Measurements from ENCODE around the gene SYTL3.

Gene SYTL3

GRCh38 chr6:158718461-158719046, 68.7 kb downstream of the SYTL3 start:
- no peak overlapping the region for H3K4me3 ChIP-seq (ENCODE audit: low read length)
- no peak for TF ChIP-seq ZNF274 (IDR thresholded peaks at IDR 0.05; ENCODE audit: low read depth, low read length)

DNA sequence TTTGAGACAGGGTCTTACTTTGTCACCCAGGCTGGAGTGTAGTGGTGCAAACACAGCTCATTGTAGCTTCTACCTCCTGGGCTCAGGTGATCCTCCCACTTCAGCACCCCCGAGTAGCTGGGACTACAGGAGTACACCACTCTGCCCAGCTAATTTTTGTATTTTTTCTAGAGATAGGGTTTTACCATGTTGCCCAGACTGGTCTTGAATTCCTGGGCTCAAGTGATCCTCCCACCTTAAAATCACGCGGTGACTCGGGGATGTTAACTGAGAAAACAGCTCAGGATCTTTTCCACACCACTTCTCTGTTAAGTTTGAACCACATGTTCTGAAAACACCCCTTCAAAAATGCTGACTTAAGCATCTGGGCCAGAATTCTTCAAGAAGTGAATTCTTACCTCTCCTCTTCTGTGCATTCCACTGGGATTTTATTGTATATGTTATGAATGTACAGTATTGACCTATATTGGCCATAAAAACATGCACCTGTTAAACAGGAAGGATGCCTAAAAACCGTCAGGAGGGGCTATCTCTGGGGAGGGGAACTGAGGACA, 72.4 kb downstream of the SYTL3 start:
- no peak overlapping the region for H3K4me3 ChIP-seq (ENCODE audit: low read length)
- TF ChIP-seq ZNF274 (IDR thresholded peaks at IDR 0.05; ENCODE audit: low read depth, low read length) = no peak

- no peak overlapping the region for H3K4me3 ChIP-seq (ENCODE audit: low read length)
- no peak for TF ChIP-seq ZNF274 (IDR thresholded peaks at IDR 0.05; ENCODE audit: low read depth, low read length)
These were observed 75.8 kb downstream of the SYTL3 start for GRCh38 chr6:158725704-158726103.

DNA sequence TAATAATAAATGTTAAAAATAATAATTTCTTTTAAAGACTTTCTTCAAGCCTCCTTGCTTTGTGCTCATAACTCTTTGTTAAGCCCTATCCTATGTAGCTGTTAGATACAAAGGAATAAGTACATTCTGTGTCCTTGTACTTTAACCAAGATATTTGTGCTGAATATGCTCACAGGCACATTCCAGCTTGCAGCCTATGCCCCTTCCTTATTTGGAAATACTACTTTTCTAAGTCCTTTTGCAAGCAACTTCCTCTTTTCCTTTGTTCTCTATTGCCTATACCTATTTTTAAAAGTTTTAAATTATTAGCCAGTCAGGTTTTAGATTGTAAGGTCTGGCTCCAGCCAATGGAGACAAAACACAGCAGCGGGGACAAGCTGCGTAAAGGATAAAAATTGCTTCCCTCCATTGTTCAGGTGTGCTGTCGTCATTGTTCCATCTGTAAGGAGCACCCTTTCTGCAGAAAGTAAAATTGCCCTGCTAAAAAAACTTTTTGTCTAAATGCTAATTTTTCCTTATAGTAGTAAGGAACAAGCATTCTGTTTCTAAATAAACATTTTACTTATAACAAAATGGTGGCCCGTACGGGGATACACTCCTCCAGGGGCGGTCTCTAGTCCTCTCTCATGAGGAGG, 80.2 kb downstream of the SYTL3 start:
- TF ChIP-seq ZNF274 (IDR thresholded peaks at IDR 0.05; ENCODE audit: low read depth, low read length) = no peak
- H3K4me3 ChIP-seq (ENCODE audit: low read length) = no peak overlapping the region

- no peak overlapping the region for H3K4me3 ChIP-seq (ENCODE audit: low read length)
- no peak for TF ChIP-seq ZNF274 (IDR thresholded peaks at IDR 0.05; ENCODE audit: low read depth, low read length)
These were observed 80.7 kb downstream of the SYTL3 start for GRCh38 chr6:158730541-158730907.

- H3K4me3 ChIP-seq (ENCODE audit: low read length) = no peak overlapping the region
- TF ChIP-seq ZNF274 (IDR thresholded peaks at IDR 0.05; ENCODE audit: low read depth, low read length) = no peak
These were observed 85.2 kb downstream of the SYTL3 start for GRCh38 chr6:158735009-158735408.

GRCh38 chr6:158737082-158737709, 87.3 kb downstream of the SYTL3 start:
- no peak overlapping the region for H3K4me3 ChIP-seq (ENCODE audit: low read length)
- TF ChIP-seq ZNF274 (IDR thresholded peaks at IDR 0.05; ENCODE audit: low read depth, low read length) = no peak

DNA sequence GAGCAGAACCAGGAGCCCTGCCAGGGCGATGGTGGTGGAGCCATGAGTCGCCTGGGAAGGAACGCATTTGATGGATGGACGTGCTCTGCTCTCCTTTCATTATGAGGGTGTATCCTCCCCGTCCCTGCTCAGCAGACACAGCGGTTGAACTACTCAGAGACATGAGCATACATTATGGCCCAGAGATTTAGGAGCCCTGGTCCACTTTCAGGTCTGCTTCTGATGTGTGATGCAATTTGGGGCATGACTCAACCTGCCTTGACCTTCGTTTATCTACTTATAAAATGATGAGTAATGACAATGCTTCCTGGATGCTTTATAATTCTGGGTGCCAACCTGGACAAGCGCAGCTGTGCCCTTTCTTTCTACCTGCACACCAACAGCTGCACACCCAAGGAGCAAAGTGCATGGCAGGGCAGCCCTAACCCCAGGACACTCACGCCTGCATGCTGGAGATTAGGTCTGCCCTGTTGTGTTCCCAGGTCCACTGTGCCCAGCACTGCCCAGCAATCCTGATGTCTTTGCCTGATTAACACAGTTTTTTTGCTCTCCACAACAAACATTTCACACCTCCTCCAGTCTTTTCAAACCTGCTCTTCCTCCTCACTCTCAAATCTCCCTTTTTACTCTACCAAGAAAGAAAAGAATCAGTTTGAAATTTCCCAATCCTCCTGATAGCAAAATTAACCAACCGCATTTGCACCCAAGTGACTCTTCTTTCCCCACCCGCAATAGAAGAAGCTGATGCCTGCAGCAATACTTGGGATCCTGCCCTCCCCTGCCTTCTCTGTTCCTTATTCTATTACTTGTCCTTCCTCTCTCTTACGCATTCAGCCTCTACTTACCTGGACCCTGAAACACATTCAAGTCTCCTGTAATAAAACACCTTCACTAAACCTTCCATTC, 88.1 kb downstream of the SYTL3 start:
- no peak overlapping the region for H3K4me3 ChIP-seq (ENCODE audit: low read length)
- TF ChIP-seq ZNF274 (IDR thresholded peaks at IDR 0.05; ENCODE audit: low read depth, low read length) = no peak

- no peak overlapping the region for H3K4me3 ChIP-seq (ENCODE audit: low read length)
- TF ChIP-seq ZNF274 (IDR thresholded peaks at IDR 0.05; ENCODE audit: low read depth, low read length) = no peak
These were observed 89.8 kb downstream of the SYTL3 start for GRCh38 chr6:158739673-158740072.

DNA sequence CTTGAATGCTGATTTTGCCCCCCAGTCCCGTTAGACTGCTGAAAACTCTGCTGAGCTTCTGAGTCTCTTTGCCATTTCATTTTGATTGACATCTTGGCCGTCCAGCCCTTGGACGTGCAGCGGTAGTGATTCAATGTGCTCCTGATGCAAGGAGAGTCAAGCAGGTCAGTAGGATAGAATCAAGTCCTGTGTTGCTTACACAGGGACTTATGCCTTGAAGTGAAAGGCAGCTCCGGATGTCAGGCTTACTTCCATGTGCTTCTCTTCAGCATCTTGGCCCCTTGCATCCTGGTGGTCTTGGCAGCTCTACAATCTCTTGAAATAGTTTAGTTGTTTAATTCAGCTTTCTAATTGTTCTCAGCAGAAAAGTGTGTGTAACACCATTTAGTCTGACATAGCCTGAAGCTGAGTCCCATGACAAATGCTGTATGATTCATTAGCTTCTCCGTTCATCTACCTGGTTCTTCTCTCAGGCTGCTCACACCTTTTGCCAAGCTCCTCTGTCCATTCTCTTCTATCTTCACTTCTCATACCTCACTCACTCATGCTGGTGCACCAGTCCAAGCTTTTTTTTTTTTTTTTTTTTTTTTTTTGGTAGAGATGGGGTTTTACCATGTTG, 93.3 kb downstream of the SYTL3 start:
- no peak for TF ChIP-seq ZNF274 (IDR thresholded peaks at IDR 0.05; ENCODE audit: low read depth, low read length)
- no peak overlapping the region for H3K4me3 ChIP-seq (ENCODE audit: low read length)

DNA sequence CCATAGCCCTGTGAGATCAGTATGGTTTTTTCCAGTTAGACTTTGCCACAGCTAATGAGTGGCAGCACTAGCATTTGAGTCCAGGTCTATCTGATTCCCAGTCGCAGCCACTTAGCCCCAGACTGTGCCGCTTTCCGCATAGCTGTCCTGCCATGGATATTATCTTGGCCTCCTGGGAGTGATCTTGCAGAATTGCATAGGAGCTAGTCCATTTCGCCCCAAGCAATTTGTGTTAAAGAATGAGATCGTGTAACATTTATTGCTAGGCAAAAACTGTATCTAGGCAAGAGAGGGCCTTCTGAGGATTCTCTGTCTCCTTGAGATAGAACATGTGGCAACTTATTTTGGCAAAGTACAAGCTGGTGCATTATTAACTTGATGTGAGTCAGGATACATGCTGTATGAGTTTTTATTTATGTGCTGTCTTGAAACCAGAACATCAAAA, 95.2 kb downstream of the SYTL3 start:
- H3K4me3 ChIP-seq (ENCODE audit: low read length) = no peak overlapping the region
- TF ChIP-seq ZNF274 (IDR thresholded peaks at IDR 0.05; ENCODE audit: low read depth, low read length) = no peak

GRCh38 chr6:158751224-158751623, 101.4 kb downstream of the SYTL3 start:
- H3K4me3 ChIP-seq (ENCODE audit: low read length) = no peak overlapping the region
- TF ChIP-seq ZNF274 (IDR thresholded peaks at IDR 0.05; ENCODE audit: low read depth, low read length) = no peak

GRCh38 chr6:158751921-158752320, 102.1 kb downstream of the SYTL3 start:
- no peak for TF ChIP-seq ZNF274 (IDR thresholded peaks at IDR 0.05; ENCODE audit: low read depth, low read length)
- no peak overlapping the region for H3K4me3 ChIP-seq (ENCODE audit: low read length)

DNA sequence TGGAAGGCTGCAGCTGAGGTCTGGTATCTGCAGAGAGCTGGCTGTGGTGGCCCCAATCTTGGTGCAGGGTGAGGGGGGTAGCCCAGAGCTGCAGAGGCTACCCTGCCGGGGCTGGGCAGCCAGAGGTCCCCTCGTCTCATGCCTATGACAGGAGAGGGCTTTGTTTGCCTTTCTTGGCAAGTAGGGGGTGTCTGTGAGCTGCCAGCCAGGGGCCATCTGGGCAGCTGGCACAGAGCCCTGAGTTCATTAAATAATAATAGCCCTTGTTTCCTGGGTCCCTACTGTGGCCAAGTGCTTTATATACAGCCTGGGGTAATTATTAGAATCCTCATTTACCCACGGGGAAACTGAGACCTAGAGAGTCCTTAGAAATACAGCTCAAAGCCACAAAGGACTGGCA, 102.8 kb downstream of the SYTL3 start:
- TF ChIP-seq ZNF274 (IDR thresholded peaks at IDR 0.05; ENCODE audit: low read depth, low read length) = no peak
- H3K4me3 ChIP-seq (ENCODE audit: low read length) = no peak overlapping the region
